Fibroblast of skin of left quadriceps (primary cell): ENCODE data around the gene SNX5.

ENCODE experiments used
- DNase-seq, 2 experiments: peaks; one replicate each; pipeline ENCODE4 v3.0.0-alpha.2; 2013; ENCODE audit warnings: low read depth in 2 of 2

Gene SNX5

DNA sequence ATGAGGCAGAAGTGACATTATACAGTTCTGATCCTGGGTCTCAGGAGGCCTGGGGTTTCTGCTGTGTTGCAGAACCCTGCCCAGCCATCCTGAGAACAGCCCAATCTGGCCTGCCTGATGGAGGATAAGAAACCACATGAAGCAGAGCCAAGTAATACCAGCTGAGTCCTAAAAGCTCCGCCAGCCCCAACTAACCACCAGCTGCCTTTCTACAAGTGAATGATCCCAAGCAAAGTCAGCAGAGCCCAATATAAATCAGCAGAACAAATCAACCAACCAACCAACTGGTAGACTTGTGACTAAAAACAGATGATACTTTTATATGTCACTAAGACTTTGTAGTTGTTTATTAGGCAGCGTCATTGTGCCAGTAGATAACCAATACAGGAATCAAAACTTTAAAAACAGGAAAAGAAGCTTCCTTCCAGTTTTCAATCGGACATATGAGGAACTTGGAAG lies 52.1 kb downstream of the SNX5 start:
- no peak for DNase-seq

DNA sequence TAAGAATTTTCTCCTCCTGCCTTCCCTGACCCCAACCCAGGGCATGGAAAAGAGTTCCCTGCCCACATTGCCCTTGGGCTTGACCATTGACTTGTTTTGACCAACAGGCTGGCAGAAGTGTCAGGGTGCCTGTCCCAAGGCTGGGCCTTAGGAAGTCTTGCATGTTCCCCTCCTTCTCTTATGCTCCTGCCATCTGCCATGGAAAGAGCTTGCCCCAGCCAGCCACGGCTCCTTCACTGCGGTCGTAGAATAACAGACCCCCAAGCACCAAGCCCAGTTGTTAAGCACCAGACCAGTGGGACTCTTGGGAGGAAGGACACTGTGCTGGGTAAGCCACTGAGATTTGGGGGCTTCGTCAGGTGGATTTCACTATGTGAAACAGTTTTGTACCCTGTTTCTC lies 53.6 kb downstream of the SNX5 start:
- no peak for DNase-seq

DNA sequence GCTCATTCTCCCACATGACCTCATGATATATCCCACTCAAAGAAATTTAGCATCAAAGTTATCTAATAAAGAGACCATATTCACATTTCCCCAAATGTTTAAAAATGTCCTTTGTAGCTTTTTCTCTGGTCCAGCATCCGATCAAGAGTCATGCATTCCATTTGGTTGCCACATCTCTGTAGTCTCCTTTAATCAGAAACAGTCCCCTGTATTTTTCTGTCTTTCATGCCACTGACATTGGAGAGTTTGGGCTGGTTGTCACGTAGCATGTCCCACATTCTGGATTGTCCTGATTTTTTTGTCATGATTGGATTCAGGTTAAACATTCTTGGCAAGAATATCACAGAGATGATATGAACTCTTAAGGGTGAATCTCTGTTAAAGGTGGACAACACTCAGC lies 55.7 kb downstream of the SNX5 start:
- peak; percentile 57 to 63 for DNase-seq

DNA sequence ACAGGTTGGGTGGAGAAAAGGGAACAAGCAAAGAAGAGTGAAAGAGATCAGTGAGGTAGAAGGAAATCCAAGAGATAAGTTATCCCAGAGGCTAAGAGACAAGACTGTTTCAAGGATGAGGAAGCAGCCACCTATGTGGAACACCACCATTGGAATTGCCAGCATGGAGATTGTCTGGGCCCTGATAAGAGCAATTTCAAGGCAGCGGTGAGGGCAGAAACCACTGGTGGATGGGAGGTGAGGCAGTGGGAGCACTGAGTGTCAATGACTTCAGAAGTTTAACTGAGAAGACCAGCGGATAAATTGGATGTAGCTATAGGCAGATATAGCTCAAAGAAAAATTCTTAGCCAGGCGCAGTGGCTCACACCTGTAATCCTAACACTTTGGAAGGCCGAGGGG lies 56.7 kb downstream of the SNX5 start:
- DNase-seq, result no peak

DNA sequence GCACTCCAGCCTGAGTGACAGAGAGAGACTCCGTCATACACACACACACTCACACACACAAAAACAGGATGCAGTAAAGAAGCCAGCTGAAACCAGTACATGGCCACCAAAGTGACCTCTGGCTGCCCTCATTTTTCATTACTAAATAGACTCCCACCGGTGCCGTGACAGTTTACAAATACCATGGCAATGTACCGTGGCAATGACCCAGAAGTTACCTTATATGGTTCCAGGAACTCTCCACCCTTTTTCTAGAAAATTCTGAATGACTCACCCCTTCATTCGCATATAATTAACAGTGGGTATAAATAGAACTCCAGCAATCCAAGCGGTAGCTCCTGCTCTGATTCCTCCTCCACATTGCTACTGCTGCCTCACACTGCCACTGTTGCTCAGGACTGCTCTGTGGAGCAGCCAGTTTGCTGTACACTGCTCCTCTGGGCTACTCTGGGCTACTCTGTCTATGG lies 57.7 kb downstream of the SNX5 start:
- DNase-seq, result peak; percentile 74 to 77

DNA sequence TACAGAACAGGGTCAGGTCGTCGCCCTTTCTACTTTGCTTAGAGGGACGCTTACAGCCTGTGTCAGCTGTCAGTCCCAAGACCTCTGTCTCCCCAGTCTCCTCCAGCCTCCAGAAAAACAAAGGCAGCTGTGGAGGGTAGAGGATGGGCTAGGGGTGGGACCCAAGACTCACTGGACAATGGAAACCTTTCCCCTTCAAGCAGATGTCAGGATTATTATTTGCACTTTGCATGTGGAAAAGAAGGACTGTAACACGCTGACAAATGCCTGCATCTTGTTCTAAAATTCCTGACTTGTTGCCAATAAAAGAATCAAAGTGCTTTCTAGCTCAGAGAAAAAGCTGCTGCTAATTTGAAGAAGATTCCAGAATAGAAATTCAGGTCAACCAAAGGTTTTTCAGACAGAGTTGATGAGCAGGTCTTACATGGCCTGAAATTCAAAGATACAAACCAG lies 58.7 kb downstream of the SNX5 start:
- DNase-seq, result peak; percentile 48 to 54

DNA sequence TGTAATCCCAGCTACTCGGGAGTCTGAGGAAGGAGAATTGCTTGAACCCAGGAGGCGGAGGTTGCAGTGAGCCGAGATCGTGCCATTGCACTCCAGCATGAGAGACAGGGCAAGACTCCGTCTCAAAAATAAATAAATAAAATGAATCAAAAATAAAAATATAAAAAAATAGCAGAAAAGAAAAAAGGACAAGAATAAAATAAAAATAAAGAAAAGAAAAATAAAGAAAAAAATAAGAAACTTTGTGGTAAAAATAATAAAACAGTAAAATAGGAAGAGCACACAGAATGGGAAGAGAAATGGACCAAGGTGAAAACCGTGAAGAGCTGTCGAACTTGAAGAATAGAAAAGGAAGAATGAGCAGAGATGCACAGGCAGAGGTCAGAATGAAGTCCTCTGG lies 63.0 kb downstream of the SNX5 start:
- DNase-seq, result no peak

DNA sequence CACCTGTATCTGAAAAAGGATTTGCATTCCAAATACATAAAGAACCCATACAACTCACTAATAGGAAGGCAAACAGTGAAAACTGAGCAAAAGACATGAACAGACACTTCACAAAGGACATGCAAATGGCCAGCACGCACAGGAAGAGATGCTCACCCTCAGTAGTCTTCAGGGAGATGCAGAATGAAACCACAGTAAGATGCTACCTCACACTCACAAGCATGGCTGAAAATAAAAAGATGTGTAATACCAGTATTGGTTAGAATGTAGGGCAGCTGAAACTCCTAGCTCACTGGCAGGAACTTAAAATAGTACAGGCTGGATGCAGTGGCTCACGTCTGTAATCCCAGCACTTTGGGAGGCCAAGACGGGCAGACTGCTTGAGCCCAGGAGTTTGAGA lies 64.6 kb downstream of the SNX5 start:
- DNase-seq, result no peak

DNA sequence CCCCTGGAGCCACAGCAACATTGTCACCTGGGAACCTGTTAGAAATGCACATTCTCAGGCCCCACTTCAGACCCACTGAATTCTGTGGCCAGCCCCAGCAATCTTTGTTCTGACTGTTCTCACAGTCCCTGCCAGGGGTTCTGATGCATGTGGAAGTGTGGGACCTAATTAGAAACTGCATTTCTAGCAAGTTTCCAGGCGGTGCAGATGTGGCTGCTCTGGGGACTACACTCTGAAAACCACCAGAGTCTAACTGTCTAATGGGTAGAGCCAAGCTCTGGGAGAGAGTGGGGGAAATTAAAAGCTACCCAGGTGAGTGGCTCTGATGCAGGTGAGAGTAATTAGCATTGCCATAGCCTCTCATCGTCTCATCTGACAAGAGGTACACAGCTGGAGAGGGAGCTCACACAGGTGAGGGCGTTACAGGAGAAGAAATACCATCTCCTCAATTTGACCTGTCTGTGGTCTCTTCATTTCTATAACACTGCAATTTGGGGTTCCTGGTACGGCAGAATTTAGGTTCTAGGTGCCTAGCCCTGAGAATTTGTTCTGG lies 66.0 kb downstream of the SNX5 start:
- DNase-seq, result no peak

DNA sequence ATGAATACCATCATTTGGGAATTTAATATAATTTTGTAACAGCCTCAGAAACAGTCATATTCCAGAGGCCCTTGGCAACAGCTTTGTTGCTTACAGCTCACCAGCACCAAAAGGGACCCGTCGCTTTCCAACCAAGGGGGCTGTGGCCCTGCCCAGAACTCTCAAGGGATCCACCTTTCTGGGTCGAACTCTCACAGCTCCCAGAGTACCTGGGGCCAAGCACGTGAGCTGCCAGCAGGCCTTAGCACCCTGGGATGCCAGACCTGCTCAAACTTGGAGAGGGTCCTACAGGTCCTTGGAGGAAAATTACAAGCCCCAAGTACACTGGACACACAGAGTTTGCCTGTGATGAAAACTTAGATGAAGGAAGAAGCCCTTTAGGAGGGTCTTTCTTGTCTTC lies 66.6 kb downstream of the SNX5 start:
- no peak for DNase-seq

DNA sequence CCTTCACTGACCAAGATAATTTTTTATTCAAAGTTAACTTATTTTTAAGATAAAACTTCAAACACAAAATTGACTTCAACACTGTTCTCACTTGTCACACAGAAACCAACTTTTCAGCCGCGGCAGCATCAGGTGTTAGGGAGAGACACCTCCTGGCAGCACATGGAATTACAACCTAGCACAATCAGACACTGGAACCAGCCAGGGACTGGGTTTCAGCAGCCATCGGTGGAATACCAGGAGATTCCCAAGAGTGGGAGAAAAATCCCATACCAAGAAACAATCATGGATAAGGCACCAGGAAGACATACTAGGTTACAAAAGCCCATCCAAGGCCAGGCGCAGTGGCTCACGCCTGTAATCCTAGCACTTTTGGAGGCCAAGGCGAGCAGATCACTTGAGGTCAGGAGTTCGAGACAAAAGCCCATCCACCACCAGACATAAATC lies 70.0 kb downstream of the SNX5 start:
- DNase-seq, result peak in 1 of 2 experiments; percentile 41

DNA sequence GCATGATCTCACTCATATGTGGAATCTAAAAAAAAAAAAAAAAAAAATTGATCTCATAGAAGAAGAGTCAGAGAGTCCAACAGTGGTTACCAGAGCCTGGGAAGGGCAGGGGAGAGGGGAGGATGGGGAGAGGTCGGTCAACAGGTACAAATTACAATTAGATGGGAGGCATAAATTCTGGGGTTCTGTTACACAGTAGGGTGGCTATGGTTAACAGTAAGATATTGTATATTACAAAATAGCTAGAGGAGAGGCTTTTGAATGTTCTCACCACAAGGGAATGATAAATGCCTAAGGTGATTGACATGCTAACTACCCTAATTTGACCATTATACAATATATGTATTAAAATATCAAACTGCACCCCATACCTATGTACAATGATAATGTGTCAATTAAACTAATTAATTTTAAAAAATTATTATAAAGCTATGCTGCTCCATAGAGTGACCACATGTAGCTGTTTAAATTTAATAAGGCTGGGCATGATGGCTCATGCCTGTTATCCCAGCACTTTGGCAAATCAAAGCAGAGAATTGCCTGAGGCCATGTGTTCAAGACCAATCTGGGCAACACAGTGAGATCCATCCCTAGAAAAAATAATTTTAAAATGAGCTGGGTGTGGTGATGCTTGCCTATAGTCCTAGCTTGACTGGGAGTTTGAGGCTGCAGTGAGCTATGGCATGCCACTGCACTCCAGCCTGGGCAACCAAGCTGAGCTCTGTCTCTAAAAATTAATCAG lies 70.9 kb downstream of the SNX5 start:
- DNase-seq, result no peak

DNA sequence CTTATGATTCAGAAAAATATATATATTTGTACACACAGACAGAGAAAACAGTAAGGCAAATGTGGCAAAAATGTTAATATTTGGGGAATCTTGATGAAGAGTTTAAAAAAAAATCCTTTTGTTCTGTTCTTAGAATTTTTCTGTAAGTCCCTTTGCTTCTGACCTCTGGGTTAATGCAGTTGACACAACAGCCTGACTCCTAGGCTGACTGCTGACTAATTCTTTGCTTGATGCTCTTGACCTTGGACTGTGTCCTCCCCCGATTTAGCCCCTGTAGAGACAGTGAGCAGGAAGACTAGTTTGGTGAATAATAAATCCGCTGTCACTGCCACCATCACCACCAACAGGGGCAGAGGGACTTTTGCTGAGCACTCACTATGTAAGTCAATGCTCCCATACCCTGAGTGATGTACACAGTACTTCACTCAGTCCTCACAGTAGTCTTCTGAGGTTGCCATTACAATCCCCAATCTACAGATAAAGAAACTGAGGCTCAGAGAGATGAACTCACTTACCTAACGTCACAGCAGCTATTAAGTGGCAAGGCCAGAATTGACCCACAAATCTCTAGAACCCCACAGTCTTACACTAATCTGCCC lies 71.7 kb downstream of the SNX5 start:
- no peak for DNase-seq

DNA sequence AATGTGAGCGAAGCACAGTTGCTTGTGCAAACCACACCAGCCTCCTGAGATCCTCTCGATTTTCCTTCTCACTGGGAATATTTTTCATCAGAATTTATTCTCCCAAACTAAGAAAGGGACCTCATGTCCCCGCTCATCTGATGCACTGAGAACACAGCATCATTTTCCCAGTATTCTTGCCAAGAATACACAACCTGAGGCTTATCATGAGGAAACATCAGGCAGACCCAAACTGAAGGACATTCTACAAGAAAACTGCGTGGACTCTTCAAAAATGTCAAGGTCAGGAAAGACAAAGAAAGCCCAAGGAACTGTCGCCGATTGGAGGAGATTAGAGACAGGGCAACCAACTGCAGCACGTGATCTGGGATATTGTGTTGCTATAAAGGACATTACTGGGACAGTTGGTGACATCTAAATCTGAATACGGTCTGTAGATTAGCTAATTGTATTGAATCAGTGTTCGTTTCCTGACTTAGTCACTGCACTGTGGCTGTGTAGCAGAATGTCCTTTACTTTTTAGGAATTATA lies 72.3 kb downstream of the SNX5 start:
- DNase-seq, result no peak

DNA sequence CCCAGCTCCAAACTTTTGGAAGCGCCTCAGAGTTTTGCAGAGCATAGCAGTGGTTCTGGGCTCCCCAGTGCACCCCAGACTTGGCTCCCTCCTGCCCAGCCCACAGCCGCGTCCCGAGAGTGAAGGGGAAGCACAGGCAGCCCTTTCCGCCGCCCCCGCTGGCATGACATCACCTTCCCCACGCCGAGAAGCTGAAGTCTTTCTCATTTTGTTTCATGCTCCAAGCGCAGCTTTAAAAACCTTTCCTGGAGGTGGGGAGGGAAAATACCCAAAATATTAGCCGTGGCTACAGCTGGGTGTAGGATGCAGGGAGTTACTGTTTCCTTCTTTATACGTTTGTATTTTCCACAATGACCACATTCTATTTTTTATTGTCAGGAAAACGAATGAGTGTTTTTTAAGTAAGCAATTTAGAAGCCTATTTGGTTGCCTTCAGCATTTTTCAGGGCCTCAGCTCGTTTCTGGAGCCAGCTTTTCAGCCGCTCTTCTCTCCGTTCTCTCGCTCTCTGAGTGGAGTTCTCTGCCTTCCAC lies 72.9 kb downstream of the SNX5 start:
- no peak for DNase-seq

DNA sequence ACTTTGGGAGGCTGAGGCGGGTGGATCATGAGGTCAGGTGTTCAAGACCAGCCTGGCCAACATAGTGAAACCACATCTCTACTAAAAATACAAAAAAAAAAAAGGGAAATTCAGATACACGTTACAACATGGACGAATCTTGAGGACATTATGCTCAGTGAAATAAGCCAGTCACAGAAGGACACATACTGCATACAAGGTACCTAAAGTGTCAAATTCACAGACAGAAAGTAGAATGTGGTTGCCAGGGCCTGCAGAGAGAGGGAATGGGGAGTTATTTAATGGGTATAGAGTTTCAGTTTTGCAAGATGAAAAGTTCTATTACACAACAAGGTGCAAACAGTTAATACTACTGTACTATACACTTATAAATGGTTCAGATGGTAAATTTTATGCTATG lies 75.1 kb downstream of the SNX5 start:
- DNase-seq, result no peak

DNA sequence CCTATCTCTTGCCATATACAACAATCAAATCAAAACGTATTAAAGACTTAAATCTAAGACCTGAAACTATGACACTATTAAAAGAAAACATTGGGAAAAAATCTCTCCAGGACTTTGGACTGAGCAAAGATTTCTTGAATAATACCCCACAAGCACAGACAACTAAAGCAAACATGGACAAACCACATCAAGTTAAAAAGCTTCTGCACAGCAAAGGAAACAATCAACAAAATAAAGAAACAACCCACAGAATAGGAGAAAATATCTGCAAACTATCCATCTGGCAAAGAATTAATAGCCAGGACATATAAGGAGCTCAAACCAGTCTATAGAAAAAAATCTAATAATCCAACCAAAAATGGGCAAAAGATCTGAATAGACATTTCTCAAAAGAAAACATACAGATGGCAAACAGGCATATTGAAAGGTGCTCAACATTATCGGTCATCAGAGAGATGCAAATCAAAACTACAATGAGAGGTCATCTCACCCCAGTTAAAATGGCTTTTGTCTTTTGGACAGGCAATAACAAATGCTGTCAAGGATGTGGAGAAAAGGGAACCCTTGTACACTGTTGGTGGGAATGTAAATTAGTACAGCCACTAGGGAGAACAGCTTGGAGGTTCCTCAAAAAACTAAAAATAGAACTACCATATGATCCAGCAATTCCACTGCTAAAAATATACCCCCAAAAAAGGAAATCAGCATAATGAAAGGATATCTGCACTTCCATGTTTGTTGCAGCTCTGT lies 76.2 kb downstream of the SNX5 start:
- no peak for DNase-seq
